ENCODE measurements around the gene G6PD. TPM values are rescaled to one million over a fixed set of nuclear protein-coding genes. Genes with fewer than 3 reads are reported as not detected.

Gene G6PD
- total RNA-seq, 1 donor from 2014 or later: 84.4 TPM

DNA sequence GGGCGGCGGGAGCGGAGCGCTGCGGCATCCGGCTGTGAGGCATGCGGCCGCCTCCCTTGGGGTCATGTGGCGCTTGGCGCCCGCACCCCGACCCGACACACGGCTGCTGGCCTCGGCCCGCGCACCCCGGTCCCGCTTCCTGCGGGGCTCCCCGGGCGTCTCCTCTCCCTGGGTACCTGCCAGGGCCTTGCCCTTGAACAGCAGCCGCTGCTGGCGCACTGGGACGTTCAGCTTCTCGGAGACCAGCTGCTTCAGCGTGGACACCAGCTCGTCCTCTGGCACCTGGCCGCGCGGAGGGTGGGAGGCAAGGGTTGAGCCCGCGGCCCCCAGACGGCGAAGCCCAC is 60.6 kb downstream of the G6PD start:
- H3K9me3 Mint-ChIP-seq: no peaks in the 10 kb centered on the region
- DNase-seq (ENCODE audit: low read depth, low spot score): no peak
- H3K27me3 Mint-ChIP-seq (ENCODE audit: low read depth): no peaks in the 10 kb centered on the region
- H3K27ac Mint-ChIP-seq (ENCODE audit: unreplicated experiment): no peak overlapping the region
- H3K4me3 Mint-ChIP-seq: no peak overlapping the region
- peaks cover 14% of the 10 kb centered on the region for H3K36me3 Mint-ChIP-seq (ENCODE audit: low read depth)
- peaks cover 6% of the 10 kb centered on the region for H3K4me1 Mint-ChIP-seq
- TF ChIP-seq, protein P1, sequence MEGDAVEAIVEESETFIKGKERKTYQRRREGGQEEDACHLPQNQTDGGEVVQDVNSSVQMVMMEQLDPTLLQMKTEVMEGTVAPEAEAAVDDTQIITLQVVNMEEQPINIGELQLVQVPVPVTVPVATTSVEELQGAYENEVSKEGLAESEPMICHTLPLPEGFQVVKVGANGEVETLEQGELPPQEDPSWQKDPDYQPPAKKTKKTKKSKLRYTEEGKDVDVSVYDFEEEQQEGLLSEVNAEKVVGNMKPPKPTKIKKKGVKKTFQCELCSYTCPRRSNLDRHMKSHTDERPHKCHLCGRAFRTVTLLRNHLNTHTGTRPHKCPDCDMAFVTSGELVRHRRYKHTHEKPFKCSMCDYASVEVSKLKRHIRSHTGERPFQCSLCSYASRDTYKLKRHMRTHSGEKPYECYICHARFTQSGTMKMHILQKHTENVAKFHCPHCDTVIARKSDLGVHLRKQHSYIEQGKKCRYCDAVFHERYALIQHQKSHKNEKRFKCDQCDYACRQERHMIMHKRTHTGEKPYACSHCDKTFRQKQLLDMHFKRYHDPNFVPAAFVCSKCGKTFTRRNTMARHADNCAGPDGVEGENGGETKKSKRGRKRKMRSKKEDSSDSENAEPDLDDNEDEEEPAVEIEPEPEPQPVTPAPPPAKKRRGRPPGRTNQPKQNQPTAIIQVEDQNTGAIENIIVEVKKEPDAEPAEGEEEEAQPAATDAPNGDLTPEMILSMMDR (conservative IDR thresholded peaks at IDR 0.05): no peak

DNA sequence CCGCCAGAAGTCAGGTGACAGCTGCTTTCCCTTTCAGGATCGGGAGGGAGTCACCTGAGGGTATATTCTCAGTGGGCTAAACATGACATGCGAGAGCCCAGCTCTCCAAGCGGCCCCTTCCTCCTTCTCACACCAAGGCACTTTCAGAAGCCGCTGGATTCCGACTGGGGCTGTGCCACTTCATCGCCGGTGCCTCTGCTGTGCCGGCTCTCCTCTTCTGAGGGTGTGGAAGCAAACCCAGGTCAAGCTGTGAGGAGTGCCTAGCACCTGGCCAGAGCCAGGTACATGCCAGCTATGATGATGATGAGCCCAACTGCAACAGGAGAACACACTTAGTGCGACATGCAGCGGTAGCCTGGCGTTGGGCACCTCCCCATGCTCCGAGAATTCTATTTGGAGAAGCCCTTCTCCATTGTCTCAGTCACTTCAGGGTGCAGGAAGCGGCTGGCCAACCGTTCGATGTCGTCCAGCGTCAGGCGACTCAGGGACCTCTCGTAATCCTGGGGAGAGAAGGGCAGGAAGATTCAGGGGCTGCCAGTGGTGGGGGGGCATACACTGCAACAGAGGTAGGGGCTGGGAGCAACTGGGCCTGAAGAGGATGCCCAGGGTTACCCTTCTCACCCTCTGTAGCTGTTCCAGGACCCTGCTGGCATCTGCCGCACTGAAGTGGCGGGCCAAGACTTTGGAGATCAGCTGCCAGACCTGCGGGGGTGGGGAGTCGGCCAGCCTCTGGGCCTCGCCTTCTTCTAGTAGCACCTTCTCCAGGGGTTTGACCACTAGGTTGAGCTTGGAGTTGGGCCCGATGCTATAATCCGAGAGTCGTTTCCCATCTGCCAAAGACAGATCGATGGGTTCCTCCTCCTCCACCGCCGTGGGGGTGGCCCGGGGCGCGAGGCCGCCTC is 61.2 kb downstream of the G6PD start:
- Mint-ChIP-seq H3K9me3 (no peaks in the 10 kb centered on the region), H3K36me3 (ENCODE audit: low read depth) (peaks cover 14% of the 10 kb centered on the region)

DNA sequence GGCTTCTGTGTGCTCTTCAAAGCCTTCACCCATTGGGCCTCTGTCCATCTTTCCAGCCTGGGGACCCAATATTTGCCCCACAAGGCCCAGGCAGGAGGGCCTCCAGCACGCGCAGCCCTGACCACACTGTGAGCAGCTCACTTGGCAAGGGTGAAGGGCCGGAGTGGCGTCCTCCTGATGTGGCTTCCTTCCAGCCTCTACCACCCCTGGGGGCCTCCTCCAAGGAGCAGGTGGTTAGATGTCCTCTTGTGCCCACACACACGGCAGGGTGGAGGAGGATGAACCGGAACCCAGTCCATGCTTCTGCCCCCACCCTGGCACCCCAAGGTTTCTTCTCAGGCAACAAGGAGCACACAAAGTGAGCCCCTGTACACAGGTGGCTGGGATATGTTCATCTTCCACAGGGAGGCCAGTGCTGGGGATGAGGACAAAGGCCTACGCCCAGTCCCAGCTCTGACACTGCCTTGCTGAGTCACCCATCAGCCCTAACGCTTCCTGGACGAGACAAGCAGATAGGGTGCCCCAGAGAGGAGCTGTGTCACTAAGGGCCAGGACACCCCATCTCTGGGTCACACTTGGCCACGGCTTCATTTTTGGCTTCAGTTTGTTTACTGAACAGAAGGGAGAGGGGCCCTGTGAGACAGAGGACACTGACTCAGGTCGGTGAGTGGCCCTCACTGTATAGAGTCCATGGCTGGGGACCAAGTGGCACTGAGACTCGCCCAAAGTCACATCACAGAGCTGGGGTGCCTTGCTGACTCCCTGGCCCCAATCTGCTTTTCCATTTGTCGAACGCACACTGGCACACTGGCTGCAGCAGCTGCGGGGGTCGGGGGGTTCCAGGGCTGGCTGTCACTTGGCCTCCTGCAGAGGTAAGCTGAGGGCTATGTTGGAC is 62.1 kb downstream of the G6PD start:
- Mint-ChIP-seq H3K4me3 (peak overlapping the region; percentile 9), H3K4me1 (peaks cover under 1% of the 10 kb centered on the region), H3K27ac (ENCODE audit: unreplicated experiment) (no peak overlapping the region), H3K27me3 (ENCODE audit: low read depth) (no peaks in the 10 kb centered on the region), H3K9me3 (no peaks in the 10 kb centered on the region), H3K36me3 (ENCODE audit: low read depth) (peaks cover 14% of the 10 kb centered on the region)
- no peak for DNase-seq (ENCODE audit: low read depth, low spot score)
- TF ChIP-seq, protein P1 (conservative IDR thresholded peaks at IDR 0.05): no peak

More for the DNA sequence above, 61.2 kb downstream of the G6PD start:
- no peak overlapping the region for H3K27ac Mint-ChIP-seq (ENCODE audit: unreplicated experiment)
- peaks cover 6% of the 10 kb centered on the region for H3K4me1 Mint-ChIP-seq
- TF ChIP-seq, protein P1 (conservative IDR thresholded peaks at IDR 0.05): no peak
- no peak for DNase-seq (ENCODE audit: low read depth, low spot score)
- no peaks in the 10 kb centered on the region for H3K27me3 Mint-ChIP-seq (ENCODE audit: low read depth)
- peak overlapping the region; percentile 66 for H3K4me3 Mint-ChIP-seq

DNA sequence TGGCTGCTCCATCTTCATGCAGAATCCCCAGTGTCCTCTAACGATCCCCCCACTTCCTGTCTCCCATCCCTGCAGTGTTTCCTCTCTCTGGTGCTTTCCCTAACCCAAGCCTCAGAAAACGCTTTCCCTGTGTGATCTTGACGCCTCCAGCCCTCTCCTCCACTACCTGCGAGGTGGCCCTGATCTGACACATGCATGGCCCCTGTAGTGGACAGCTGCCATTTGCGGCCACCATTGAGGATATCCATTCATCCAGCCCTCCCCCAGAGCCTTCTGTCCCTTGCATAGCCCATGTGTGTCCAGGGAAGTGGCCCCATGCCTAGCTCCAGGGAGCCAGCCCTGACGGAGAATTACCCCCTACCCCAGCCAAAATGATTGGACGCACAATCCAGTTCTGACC is 63.3 kb downstream of the G6PD start:
- H3K27me3 Mint-ChIP-seq (ENCODE audit: low read depth): no peaks in the 10 kb centered on the region
- no peak for DNase-seq (ENCODE audit: low read depth, low spot score)
- TF ChIP-seq, protein P1 (conservative IDR thresholded peaks at IDR 0.05): no peak
- no peaks in the 10 kb centered on the region for H3K9me3 Mint-ChIP-seq
- peak overlapping the region; percentile 44 for H3K4me3 Mint-ChIP-seq
- no peaks in the 10 kb centered on the region for H3K4me1 Mint-ChIP-seq
- peaks cover 14% of the 10 kb centered on the region for H3K36me3 Mint-ChIP-seq (ENCODE audit: low read depth)
- H3K27ac Mint-ChIP-seq (ENCODE audit: unreplicated experiment): no peak overlapping the region

DNA sequence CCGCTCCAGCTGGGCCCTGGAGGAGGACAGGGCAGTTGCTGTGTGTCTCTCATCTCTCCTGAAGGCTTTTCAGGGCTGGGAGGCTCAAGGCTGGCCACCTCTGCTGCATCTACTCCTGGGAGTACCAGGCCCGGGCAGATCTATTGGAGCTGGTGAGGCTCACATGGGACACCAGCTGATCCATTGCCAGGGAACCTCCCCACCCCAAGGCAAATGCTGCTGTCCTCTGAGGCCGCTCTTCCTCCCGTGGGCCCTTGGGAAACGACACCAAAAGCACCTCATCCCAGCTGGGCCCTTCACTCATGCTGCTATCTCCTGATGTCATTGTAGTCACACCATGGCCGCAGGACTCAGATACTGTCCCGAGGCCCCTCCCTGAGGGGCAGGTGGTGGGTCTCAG is 63.9 kb downstream of the G6PD start:
- TF ChIP-seq, protein P1 (conservative IDR thresholded peaks at IDR 0.05): no peak
- Mint-ChIP-seq H3K4me1 (no peaks in the 10 kb centered on the region), H3K9me3 (no peaks in the 10 kb centered on the region), H3K27ac (ENCODE audit: unreplicated experiment) (no peak overlapping the region), H3K27me3 (ENCODE audit: low read depth) (no peaks in the 10 kb centered on the region), H3K36me3 (ENCODE audit: low read depth) (peaks cover 11% of the 10 kb centered on the region), H3K4me3 (peak overlapping the region; percentile 79)
- DNase-seq (ENCODE audit: low read depth, low spot score): no peak

Measured in neural crest cell (in vitro differentiated cells).